Neural cell (in vitro differentiated cells): ENCODE measurements around the gene PHF21B. TPM values are rescaled to one million over a fixed set of nuclear protein-coding genes. Genes with fewer than 3 reads are reported as not detected.

Experiments
- H2AFZ ChIP-seq: fragments of 200-600, 300-800 bp; sonication (generic), shearing (Covaris generic); 2 replicates; pipeline ENCODE4 v1.6.0; 2014; ENCODE audit warnings: low read depth, mild to moderate bottlenecking, antibody characterized with exemption, low read length, moderate library complexity
- H3F3A ChIP-seq: fragments of 200-600 bp; shearing (Covaris generic); 2 replicates; pipeline ENCODE4 v1.6.1; 2016; ENCODE audit warnings: mild to moderate bottlenecking, moderate library complexity, mixed read lengths, antibody characterized with exemption, low read length; ENCODE audit not compliant: insufficient read depth, poor library complexity, severe bottlenecking
- H3K27ac ChIP-seq: fragments of 200-600, 300-800 bp; sonication (generic), shearing (Covaris generic); 2 replicates; pipeline ENCODE4 v1.5.1; 2014; ENCODE audit warnings: mild to moderate bottlenecking, low read length, moderate library complexity
- H3K27me3 ChIP-seq: fragments of 300-800, 200-600 bp; sonication (generic), shearing (Covaris generic); 2 replicates; pipeline ENCODE4 v1.6.0; 2014; ENCODE audit warnings: mild to moderate bottlenecking, low read depth, low read length, moderate library complexity; ENCODE audit not compliant: insufficient read depth
- H3K36me3 ChIP-seq: fragments of 300-800, 200-600 bp; sonication (generic), shearing (Covaris generic); 2 replicates; pipeline ENCODE4 v1.5.1; 2014; ENCODE audit warnings: mild to moderate bottlenecking, antibody characterized with exemption, low read length, moderate library complexity; ENCODE audit not compliant: insufficient read depth
- H3K4me2 ChIP-seq: fragments of 300-800, 200-600 bp; sonication (generic), shearing (Covaris generic); 2 replicates; pipeline ENCODE4 v1.6.0; 2014; ENCODE audit warnings: mild to moderate bottlenecking, low read length
- H3K4me3 ChIP-seq: fragments of 300-800, 200-600 bp; sonication (generic), shearing (Covaris generic); 2 replicates; pipeline ENCODE4 v1.5.1; 2014; ENCODE audit warnings: mild to moderate bottlenecking, low read length, moderate library complexity
- H3K79me2 ChIP-seq: fragments of 200-600 bp; shearing (Covaris generic); replicated peaks from 2 replicates; pipeline ENCODE4 v1.6.0; 2014; ENCODE audit warnings: mild to moderate bottlenecking, low read length, moderate library complexity; ENCODE audit not compliant: insufficient read depth
- H3K9ac ChIP-seq: fragments of 300-800, 200-600 bp; sonication (generic), shearing (Covaris generic); 2 replicates; pipeline ENCODE4 v1.6.1; 2016; ENCODE audit warnings: mild to moderate bottlenecking, low read length, mixed read lengths
- H3K9me2 ChIP-seq: fragments of 200-600 bp; shearing (Covaris generic); 2 replicates; pipeline ENCODE4 v1.6.1; 2016; ENCODE audit warnings: mild to moderate bottlenecking, low read length, mixed read lengths; ENCODE audit not compliant: insufficient read depth
- H3K9me3 ChIP-seq: fragments of 200-600, 300-800 bp; sonication (generic), shearing (Covaris generic); 2 replicates; pipeline ENCODE4 v1.6.1; 2016; ENCODE audit warnings: mild to moderate bottlenecking, mixed run types, low read length, moderate library complexity, mixed read lengths
- H4K20me1 ChIP-seq: fragments of 200-600 bp; shearing (Covaris generic); 2 replicates; pipeline ENCODE4 v1.6.1; 2016; ENCODE audit warnings: mild to moderate bottlenecking, mixed run types; ENCODE audit not compliant: insufficient read depth
- EP300 ChIP-seq: fragments of 450-650 bp; conservative IDR thresholded peaks from 2 replicates; pipeline ENCODE4 v1.6.1; 2014; ENCODE audit warnings: antibody characterized with exemption, mild to moderate bottlenecking, moderate library complexity; ENCODE audit not compliant: poor library complexity, severe bottlenecking
- EZH2 ChIP-seq: fragments of 200-600, 300-800 bp; shearing (Covaris generic), sonication (generic); IDR thresholded peaks from 2 replicates; pipeline ENCODE4 v1.6.1; 2014; ENCODE audit warnings: antibody characterized with exemption, low read length, borderline replicate concordance, mild to moderate bottlenecking; ENCODE audit not compliant: insufficient read depth, poor library complexity, severe bottlenecking
- MXI1 ChIP-seq: fragments of 450-650 bp; conservative IDR thresholded peaks from 2 replicates; pipeline ENCODE4 v1.6.1; 2014; ENCODE audit warnings: antibody characterized with exemption, mild to moderate bottlenecking; ENCODE audit not compliant: poor library complexity, severe bottlenecking
- POLR2AphosphoS5 ChIP-seq: IDR thresholded peaks from 2 replicates; pipeline ENCODE4 v1.6.1; 2012
- RAD21 ChIP-seq: fragments of 450-650 bp; conservative IDR thresholded peaks from 2 replicates; pipeline ENCODE4 v1.6.1; 2014; ENCODE audit warnings: antibody characterized with exemption, mild to moderate bottlenecking, moderate library complexity
- SMC3 ChIP-seq: fragments of 450-650 bp; conservative IDR thresholded peaks from 2 replicates; pipeline ENCODE4 v1.6.1; 2014; ENCODE audit warnings: antibody characterized with exemption, mild to moderate bottlenecking, moderate library complexity; ENCODE audit not compliant: poor library complexity
- TAF1 ChIP-seq: IDR thresholded peaks from 2 replicates; pipeline ENCODE4 v1.6.1; 2012; ENCODE audit warnings: low read depth
- polyA plus RNA-seq: library from polyadenylated mRNA; depleted of rRNA; stranded (reverse); fragments of >200 nt; gene quantifications from 2 replicates; pipeline ENCODE4 v1.2.3, GENCODE V29; 2014
- TF ChIP-seq, protein P1 (sequence below): fragments of 450-650 bp; IDR thresholded peaks from 2 replicates; pipeline ENCODE4 v1.5.1; 2014; ENCODE audit warnings: antibody characterized with exemption, mild to moderate bottlenecking, moderate library complexity; ENCODE audit not compliant: poor library complexity, severe bottlenecking
- TF ChIP-seq, protein P2 (sequence below): IDR thresholded peaks from 2 replicates; pipeline ENCODE4 v1.6.1; 2012; ENCODE audit warnings: borderline replicate concordance

The PHF21B gene
- polyA plus RNA-seq, 1 donor from 2014 or later, result 49.5 TPM

DNA sequence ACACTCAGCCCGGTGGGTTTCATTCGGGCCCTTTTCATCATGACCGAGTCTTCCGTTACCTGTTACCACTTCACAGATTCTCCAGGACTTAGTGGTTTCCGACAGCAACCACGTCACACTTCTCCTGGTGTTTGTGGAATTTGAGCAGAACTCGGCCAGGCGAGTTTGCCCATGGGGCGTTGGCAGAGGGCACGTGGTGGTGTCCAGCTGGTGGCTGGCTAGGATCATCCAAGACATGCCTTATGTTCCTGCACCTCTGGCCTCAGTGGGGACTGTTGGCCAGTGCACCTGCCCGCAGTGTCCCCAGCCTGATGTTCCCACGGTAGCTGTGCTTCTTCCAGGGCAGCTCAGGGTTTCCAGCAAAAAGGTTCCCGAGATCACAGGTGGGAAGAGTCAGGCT, 170.1 kb downstream of the PHF21B start:
- H3K9me3 ChIP-seq, result no peaks in the 10 kb centered on the region
- H3K27me3 ChIP-seq, result no peaks in the 10 kb centered on the region
- no peaks in the 10 kb centered on the region for H4K20me1 ChIP-seq
- no peak overlapping the region for H2AFZ ChIP-seq
- H3K27ac ChIP-seq, result no peak overlapping the region
- TF ChIP-seq, protein P1, sequence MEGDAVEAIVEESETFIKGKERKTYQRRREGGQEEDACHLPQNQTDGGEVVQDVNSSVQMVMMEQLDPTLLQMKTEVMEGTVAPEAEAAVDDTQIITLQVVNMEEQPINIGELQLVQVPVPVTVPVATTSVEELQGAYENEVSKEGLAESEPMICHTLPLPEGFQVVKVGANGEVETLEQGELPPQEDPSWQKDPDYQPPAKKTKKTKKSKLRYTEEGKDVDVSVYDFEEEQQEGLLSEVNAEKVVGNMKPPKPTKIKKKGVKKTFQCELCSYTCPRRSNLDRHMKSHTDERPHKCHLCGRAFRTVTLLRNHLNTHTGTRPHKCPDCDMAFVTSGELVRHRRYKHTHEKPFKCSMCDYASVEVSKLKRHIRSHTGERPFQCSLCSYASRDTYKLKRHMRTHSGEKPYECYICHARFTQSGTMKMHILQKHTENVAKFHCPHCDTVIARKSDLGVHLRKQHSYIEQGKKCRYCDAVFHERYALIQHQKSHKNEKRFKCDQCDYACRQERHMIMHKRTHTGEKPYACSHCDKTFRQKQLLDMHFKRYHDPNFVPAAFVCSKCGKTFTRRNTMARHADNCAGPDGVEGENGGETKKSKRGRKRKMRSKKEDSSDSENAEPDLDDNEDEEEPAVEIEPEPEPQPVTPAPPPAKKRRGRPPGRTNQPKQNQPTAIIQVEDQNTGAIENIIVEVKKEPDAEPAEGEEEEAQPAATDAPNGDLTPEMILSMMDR, result no peak
- no peak for TF ChIP-seq EZH2
- no peak for TF ChIP-seq MXI1
- TF ChIP-seq TAF1, result no peak
- TF ChIP-seq, protein P2, sequence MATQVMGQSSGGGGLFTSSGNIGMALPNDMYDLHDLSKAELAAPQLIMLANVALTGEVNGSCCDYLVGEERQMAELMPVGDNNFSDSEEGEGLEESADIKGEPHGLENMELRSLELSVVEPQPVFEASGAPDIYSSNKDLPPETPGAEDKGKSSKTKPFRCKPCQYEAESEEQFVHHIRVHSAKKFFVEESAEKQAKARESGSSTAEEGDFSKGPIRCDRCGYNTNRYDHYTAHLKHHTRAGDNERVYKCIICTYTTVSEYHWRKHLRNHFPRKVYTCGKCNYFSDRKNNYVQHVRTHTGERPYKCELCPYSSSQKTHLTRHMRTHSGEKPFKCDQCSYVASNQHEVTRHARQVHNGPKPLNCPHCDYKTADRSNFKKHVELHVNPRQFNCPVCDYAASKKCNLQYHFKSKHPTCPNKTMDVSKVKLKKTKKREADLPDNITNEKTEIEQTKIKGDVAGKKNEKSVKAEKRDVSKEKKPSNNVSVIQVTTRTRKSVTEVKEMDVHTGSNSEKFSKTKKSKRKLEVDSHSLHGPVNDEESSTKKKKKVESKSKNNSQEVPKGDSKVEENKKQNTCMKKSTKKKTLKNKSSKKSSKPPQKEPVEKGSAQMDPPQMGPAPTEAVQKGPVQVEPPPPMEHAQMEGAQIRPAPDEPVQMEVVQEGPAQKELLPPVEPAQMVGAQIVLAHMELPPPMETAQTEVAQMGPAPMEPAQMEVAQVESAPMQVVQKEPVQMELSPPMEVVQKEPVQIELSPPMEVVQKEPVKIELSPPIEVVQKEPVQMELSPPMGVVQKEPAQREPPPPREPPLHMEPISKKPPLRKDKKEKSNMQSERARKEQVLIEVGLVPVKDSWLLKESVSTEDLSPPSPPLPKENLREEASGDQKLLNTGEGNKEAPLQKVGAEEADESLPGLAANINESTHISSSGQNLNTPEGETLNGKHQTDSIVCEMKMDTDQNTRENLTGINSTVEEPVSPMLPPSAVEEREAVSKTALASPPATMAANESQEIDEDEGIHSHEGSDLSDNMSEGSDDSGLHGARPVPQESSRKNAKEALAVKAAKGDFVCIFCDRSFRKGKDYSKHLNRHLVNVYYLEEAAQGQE, result no peak
- TF ChIP-seq RAD21, result no peak
- TF ChIP-seq POLR2AphosphoS5, result no peak
- no peak for TF ChIP-seq EP300
- TF ChIP-seq SMC3, result no peak
- no peak overlapping the region for H3K4me3 ChIP-seq
- H3F3A ChIP-seq, result no peaks in the 10 kb centered on the region
- no peaks in the 10 kb centered on the region for H3K36me3 ChIP-seq
- H3K9ac ChIP-seq, result no peak overlapping the region
- no peaks in the 10 kb centered on the region for H3K79me2 ChIP-seq
- H3K4me2 ChIP-seq, result no peak overlapping the region
- H3K9me2 ChIP-seq, result no peaks in the 10 kb centered on the region

DNA sequence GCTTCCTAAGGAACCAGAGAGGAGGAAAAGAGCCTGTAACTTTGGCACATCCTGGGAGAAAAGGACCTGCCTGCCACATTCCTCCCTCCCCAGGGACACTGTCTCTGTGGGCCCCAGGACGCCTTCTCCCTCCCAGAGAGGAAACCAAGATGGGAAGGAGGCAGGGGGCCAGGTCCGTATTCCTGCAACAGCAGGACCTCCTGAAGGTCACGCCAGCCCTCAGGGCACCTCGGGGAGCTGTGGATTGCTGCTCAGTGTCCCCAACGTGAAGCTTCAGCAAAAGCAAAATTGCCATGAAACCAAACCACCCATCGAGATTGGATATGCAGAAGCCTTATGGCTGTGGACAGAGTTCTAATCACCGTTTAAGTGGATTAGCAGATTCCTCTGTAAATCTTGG, 170.7 kb downstream of the PHF21B start:
- H3K4me2 ChIP-seq, result no peak overlapping the region
- no peaks in the 10 kb centered on the region for H3F3A ChIP-seq
- H3K27me3 ChIP-seq, result no peaks in the 10 kb centered on the region
- H3K36me3 ChIP-seq, result no peaks in the 10 kb centered on the region
- no peak overlapping the region for H3K4me3 ChIP-seq
- no peak overlapping the region for H3K27ac ChIP-seq
- TF ChIP-seq TAF1, result no peak
- no peak for TF ChIP-seq RAD21
- no peak for TF ChIP-seq EP300
- TF ChIP-seq EZH2, result no peak
- no peak for TF ChIP-seq POLR2AphosphoS5
- TF ChIP-seq SMC3, result no peak
- no peak for TF ChIP-seq MXI1
- TF ChIP-seq, protein P1, result no peak
- TF ChIP-seq, protein P2, result no peak
- H3K9ac ChIP-seq, result no peak overlapping the region
- no peaks in the 10 kb centered on the region for H3K79me2 ChIP-seq
- H2AFZ ChIP-seq, result no peak overlapping the region
- no peaks in the 10 kb centered on the region for H3K9me2 ChIP-seq
- no peaks in the 10 kb centered on the region for H4K20me1 ChIP-seq
- H3K9me3 ChIP-seq, result no peaks in the 10 kb centered on the region
